HG02623 (cell line): ENCODE data around the gene UTY.

Source experiments
- ATAC-seq: cut with Tn5 transposase; IDR thresholded peaks from one replicate; pipeline ENCODE4 v1.9.1; 2021; ENCODE audit warnings: moderate library complexity; ENCODE audit not compliant: unreplicated experiment

Gene UTY

DNA sequence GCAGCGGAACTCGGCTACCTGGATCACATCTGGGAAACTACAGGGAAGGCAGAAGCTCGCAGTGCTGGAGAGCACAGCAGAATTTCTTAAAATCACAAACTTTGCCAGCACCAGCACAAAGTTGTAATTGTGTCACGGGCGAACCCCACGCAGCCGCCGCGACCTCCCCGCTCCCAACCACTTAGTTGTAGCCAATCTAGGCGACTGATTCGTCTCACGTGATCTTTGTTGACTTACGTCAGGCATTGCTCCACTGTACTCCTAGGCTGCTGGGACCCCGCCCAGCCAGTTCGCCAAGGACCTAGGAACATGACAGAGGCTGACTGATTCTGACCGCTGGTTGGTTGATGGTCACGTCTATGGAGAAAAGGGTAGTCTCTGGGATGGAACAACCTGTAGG lies at the start of gene UTY:
TSS of gene UTY (minus strand) at position 206 of the 400 bp plus-strand sequence. CDS start 368 bp downstream, outside the sequence.
- peak; percentile 94 for ATAC-seq

DNA sequence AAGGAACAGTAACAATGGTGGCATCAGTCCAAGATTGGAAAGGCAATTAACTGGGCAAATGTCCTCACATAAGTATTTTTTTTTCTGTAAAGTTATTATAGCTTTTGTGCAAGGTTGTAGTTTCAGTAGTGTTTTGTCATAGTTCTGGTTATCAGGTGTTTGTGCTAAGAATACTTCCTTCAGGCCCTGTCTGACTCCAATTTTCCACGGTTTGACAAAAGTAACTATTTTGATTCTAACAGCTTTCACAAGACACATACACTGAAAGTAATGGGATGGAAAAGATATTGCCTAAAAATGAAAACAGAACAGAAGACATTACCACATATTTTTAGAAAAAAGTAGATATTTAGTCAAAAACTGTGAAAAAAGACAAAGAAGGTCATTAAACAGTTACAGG lies 40.6 kb upstream of the UTY start:
- no peak for ATAC-seq

- no peak for ATAC-seq
These were observed 21.4 kb upstream of the UTY start for GRCh38 chrY:13501215-13501614.

GRCh38 chrY:13493737-13494136 lies 13.9 kb upstream of the UTY start:
- ATAC-seq = no peak

DNA sequence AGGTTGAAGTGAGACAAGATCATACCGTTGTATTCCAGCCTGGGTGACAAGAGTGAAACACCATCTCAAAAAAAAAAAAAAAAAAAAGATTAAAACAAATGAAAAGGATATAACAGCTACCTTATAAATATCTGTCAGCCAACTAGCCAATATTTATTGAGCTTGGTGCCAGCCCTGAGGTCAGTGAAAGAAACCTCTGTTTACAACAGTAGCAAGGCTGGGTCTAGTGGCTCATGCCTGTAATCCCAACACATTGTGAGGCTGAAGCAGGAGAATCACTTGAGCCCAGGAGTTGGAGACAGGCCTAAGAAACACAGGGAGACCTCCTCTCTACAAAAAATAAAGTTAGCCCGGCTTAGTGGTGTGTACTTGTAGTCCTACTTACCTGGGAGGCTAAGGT lies 12.6 kb upstream of the UTY start:
- no peak for ATAC-seq

- no peak for ATAC-seq
These were observed 8.9 kb upstream of the UTY start for GRCh38 chrY:13488738-13489137.

GRCh38 chrY:13479121-13479711 lies 617 bp downstream of the UTY start:
- no peak for ATAC-seq

- ATAC-seq = peak; percentile 36
These were observed 1.6 kb downstream of the UTY start for GRCh38 chrY:13478126-13478785.

DNA sequence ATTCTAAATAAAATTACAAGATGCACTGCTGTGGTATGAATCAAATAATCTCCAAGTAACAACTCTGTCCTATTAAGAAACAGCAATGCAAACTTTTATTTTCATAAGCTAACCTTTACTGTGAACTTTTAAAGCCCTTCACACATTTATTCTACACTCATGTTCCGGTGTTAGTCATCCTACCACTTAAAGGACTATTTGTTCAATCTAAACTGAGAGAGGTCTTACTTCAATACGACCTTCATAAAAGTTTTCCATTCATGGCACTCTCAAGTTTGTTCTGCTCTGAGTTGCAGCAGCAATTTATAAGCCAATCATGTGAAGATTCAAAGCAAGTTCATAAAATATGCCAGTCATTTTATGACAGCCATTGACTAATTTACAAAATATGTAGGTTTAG lies 4.8 kb downstream of the UTY start:
- ATAC-seq = no peak

GRCh38 chrY:13451572-13451971 lies 28.3 kb downstream of the UTY start:
- ATAC-seq = no peak

GRCh38 chrY:13450596-13451130 lies 29.2 kb downstream of the UTY start:
- no peak for ATAC-seq

DNA sequence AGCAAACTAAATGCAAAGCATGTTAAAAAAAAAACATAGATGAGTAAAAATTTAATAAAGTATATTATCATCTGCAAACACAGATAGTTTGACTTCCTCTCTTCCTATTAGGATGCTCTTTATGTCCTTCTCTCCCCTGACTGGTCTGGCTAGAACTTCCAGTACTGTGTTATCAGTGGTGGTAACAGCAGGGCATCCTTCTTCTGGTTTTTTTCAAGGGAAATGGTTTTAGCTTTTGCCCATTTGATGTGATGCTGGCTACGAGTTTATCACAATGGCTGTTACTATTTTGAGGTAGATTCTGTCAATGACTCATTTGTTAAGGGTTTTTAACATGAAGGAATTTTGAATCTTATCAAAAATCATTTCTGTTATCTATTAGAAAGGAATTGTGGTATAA lies 34.3 kb downstream of the UTY start:
- ATAC-seq = no peak

- no peak for ATAC-seq
These were observed 36.7 kb downstream of the UTY start for GRCh38 chrY:13443146-13443545.

DNA sequence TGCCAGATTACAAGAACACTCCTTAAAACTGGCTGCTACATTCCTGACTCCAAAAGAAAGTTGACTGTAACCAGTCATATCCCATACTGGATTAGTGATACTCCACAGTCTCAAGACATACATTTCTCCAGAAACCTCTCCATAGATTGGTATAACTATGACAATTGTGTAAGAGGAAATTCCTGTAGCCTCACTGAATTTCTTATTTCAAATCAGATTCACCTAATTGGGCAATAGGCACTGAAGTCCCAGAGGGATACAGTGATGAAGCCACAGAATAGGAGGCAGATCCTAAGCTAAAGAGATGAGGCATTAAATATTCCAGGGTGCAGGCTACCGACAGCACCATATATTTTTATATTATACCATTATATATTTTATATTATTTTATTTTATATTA lies 39.0 kb downstream of the UTY start:
- ATAC-seq = no peak

GRCh38 chrY:13435968-13436937 lies 43.6 kb downstream of the UTY start:
- peak; percentile 83 for ATAC-seq

DNA sequence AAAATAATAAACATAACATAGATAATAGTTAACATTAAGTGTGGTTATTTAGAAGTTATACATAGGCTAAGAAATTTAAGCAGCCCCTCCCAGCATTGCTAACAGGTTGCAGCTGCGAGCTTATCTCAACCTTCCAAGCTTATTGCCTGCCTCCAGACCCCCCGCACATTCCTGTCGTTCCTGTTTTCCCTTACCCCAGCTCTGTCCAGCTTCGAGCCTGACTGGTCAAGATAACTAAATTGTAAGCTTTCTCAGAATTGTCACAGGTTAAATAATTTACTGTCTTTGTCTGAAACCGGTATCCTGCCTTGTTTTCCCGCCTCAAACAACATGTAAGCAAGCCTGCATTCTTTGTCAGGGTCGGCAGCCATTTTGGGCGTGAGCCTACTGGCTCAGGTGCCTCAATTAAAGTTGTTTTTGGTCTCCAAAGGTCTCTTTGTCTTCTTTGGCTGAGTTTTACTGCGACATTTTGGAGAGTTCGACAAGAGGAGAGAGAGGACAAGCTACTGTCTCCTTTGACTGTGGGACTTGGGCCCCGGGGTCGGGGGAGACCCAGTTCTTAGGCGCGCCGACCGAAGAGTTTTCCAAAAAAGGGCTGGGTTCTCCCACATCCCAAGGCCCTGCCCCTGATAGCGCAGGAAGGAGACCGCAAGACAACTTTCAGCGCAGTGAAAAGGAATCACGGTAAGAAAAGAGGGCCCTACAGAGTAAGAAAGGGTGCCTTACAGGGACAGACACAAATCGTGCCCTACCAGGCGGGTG lies 44.4 kb downstream of the UTY start:
- no peak for ATAC-seq

GRCh38 chrY:13432293-13433025 lies 47.4 kb downstream of the UTY start:
- ATAC-seq = no peak

DNA sequence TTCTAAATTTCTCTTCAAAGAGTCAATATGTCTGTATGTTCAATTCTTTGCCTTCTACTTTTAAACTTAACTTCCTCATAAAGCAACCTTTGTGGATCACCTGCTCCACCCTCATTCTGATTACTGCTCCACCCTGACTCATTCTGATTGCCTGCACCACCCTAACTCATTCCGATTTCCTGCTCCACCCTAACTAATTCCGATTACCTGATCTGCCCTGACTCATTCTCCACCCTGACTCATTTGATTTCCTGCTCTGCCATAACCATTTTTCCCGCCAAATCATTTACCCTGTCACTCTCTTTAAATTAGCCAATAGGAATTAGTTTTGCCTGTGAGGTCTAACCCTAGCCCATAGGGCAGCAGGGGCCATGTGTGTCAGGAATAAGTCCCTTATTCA lies 50.3 kb downstream of the UTY start:
- no peak for ATAC-seq

DNA sequence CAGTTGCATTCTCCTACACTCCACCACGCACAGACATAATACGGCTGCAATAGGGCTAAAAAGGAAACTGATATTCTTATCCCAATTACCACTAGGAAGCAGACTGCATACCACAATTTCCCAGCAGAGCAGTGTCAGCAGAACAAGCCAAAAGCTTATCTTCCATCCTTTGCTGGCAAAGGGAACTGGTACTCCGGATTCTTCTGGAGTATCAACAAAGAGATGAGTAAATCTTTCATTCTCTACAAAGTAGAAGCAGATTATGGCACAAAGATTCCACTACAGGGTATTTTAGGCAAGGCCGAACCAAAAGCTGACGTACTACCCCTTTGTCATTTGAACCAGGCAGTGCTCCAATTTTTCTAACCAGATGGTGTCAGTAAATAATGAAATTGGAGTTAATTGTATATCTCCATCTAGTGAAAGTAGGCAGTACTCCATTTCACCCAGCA lies 56.5 kb downstream of the UTY start:
- ATAC-seq = no peak
